GM19351 (cell line): Measurements from ENCODE around the gene TLCD3B.
"Not testable (repeated sequence)": the region's sequence is repeated elsewhere in the genome, so short reads cannot be mapped to it uniquely, and the experiment has no call there.

ENCODE experiments used
- ATAC-seq: cut with Tn5 transposase; IDR thresholded peaks from one replicate; pipeline ENCODE4 v1.9.1; 2021; ENCODE audit warnings: mild to moderate bottlenecking, moderate library complexity; ENCODE audit not compliant: unreplicated experiment

The TLCD3B gene

GRCh38 chr16:30063278-30063892, 32.3 kb upstream of the TLCD3B start:
- no peak for ATAC-seq

- ATAC-seq, result no peak
Observed at GRCh38 chr16:30060836-30061554, 29.9 kb upstream of the TLCD3B start.

- no peak for ATAC-seq
Observed at GRCh38 chr16:30060346-30060745, 29.3 kb upstream of the TLCD3B start.

- ATAC-seq, result no peak
Observed at GRCh38 chr16:30054959-30055553, 24.0 kb upstream of the TLCD3B start.

GRCh38 chr16:30054451-30054850, 23.4 kb upstream of the TLCD3B start:
- ATAC-seq, result no peak

GRCh38 chr16:30053376-30054015, 22.4 kb upstream of the TLCD3B start:
- ATAC-seq, result no peak

- ATAC-seq, result peak; percentile 60
Observed at GRCh38 chr16:30052671-30053372, 21.8 kb upstream of the TLCD3B start.

GRCh38 chr16:30051518-30051917, 20.4 kb upstream of the TLCD3B start:
- ATAC-seq, result no peak

- no peak for ATAC-seq
Observed at GRCh38 chr16:30049871-30050270, 18.8 kb upstream of the TLCD3B start.

- ATAC-seq, result no peak
Observed at GRCh38 chr16:30046588-30046987, 15.5 kb upstream of the TLCD3B start.

- ATAC-seq, result no peak
Observed at GRCh38 chr16:30046178-30046577, 15.1 kb upstream of the TLCD3B start.

- ATAC-seq, result no peak
Observed at GRCh38 chr16:30041841-30042240, 10.8 kb upstream of the TLCD3B start.

- not testable (repeated sequence) for ATAC-seq
Observed at GRCh38 chr16:30040690-30041089, 9.6 kb upstream of the TLCD3B start.

GRCh38 chr16:30040221-30040620, 9.2 kb upstream of the TLCD3B start:
- ATAC-seq, result no peak

GRCh38 chr16:30033270-30033669, 2.2 kb upstream of the TLCD3B start:
- ATAC-seq, result no peak

GRCh38 chr16:30032083-30032819, 1.2 kb upstream of the TLCD3B start:
- ATAC-seq, result no peak

- ATAC-seq, result no peak
Observed at GRCh38 chr16:30031477-30031918, 427 bp upstream of the TLCD3B start.

GRCh38 chr16:30030011-30030685, 923 bp downstream of the TLCD3B start:
- ATAC-seq, result no peak

GRCh38 chr16:30028438-30029076, 2.5 kb downstream of the TLCD3B start:
- ATAC-seq, result no peak
